GM18907 (cell line): ENCODE measurements around the gene LANCL3.
"Not testable (repeated sequence)": the region's sequence is repeated elsewhere in the genome, so short reads cannot be mapped to it uniquely, and the experiment has no call there.

Experiments used
- ATAC-seq: cut with Tn5 transposase; IDR thresholded peaks from one replicate; pipeline ENCODE4 v1.9.1; 2021; ENCODE audit warnings: mild to moderate bottlenecking, moderate library complexity; ENCODE audit not compliant: unreplicated experiment

Gene LANCL3

DNA sequence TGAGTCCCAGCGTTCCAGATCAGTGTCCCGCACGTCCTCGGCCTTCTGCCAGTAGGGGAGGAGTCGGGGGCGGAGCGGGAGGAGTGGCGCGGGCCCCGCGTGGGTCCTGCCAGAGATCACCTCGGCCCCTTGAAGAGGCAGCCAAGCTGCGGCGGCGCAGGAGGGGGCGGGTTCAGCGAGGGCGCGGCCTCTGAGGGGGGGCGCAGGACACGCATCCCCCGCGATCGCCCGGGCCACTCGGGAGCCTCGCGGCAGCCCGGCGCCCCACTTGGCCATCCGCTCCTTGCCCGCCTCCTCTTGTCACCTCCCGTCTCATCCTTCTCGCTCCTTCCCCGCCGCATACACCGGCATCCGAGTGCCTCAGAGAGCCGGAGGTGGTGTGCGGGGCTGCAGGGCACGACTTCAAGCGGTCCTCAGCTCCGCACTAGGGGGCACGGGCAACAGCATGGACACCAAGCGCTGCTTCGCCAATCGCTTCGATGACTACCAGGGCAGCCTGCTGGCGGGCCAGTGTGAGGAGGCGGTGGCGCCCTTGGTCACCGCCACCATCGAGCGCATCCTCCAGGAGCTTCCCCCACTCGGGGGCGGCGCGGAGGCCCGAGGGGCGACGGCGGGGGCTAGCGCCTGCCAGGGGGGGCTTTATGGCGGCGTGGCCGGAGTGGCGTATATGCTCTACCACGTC lies at the start of gene LANCL3:
Gene LANCL3 (plus strand): TSS at position 236 of the 682 bp plus-strand sequence. CDS start 210 bp downstream, at position 446.
- ATAC-seq, result not testable (repeated sequence)

- ATAC-seq, result not testable (repeated sequence)
These were observed 47.8 kb upstream of the LANCL3 start for GRCh38 chrX:37523673-37524072.

GRCh38 chrX:37541991-37542390 lies 29.5 kb upstream of the LANCL3 start:
- no peak for ATAC-seq

GRCh38 chrX:37542791-37543190 lies 28.7 kb upstream of the LANCL3 start:
- no peak for ATAC-seq

DNA sequence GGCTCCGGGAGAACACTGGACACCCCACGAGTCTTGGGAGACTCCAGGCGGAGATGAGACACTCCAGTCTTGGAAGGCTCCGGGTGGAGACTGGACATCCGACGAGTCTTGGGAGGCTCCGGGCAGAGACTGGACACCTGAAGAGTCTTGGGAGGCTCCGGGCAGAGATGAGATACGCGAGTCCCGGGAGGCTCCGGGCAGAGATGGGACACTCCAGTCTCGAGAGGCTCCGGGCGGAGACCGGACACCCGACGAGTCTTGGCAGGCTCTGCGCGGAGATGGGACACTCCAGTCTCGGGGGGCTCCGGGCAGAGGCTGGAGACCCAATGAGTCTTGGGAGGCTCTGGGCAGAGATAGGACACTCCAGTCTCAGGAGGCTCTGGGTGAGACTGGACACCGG lies 28.1 kb upstream of the LANCL3 start:
- ATAC-seq, result no peak

- ATAC-seq, result not testable (repeated sequence)
These were observed 26.9 kb upstream of the LANCL3 start for GRCh38 chrX:37544531-37544930.

DNA sequence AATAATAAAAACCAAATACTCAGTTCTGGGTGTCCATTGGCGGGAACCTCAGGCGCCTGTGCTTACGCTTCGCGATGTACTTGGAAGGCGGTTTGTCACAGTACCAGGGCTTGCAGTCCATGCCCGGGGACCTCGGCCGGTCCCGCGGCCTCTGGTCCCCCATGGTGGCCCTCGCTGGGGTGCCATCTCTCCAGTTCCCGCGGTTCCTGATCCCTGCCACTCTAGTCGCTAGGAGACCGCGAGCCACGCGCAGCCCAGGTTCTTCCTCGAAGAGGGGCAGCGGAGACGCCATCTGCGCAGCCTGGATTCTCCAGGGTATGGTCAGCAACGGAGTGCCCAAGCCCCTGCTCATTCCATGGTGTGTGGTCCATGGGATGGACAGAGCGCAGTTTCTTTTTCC lies 26.4 kb upstream of the LANCL3 start:
- ATAC-seq, result no peak

- not testable (repeated sequence) for ATAC-seq
These were observed 21.8 kb upstream of the LANCL3 start for GRCh38 chrX:37549619-37550018.

DNA sequence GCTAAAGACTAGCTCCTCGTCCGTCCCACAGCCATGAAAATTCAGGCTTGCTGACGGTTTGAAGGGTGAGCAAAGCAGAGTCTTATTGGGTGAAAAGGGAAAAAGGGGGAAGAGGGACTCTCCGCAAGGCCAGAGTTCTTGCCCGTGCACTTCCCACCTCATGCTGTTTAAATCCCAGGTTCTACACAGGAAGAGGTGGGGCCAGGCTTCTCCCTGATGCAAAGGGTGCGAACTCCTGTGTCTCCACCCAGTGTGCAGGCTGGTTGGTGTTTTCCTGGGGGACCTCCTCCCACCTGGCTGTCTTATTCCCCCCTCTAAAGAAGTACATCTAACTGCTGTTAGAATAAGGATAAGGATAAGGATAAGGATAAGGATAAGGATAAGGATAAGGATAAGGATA lies 18.0 kb upstream of the LANCL3 start:
- no peak for ATAC-seq

GRCh38 chrX:37565254-37565653 lies 6.2 kb upstream of the LANCL3 start:
- ATAC-seq, result not testable (repeated sequence)

DNA sequence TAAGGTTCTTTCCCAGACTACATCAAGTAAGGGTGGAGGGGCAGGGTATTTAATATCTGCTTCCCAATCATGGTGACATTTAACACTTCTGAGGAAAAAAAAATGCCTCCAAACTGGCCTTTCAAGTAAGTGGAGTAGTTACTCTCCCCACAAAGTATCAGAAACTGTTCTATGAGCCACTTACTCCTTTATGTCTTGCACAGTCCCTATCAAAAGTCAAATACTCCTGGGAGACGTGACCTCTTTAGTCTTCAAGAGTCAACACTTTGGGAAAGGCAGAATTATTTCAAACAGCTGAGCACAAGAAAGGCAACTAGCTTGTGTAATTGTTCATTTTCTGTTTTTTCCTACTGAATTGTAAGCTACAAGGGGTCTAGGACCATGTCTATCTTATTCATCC lies 1.1 kb upstream of the LANCL3 start:
- ATAC-seq, result not testable (repeated sequence)

DNA sequence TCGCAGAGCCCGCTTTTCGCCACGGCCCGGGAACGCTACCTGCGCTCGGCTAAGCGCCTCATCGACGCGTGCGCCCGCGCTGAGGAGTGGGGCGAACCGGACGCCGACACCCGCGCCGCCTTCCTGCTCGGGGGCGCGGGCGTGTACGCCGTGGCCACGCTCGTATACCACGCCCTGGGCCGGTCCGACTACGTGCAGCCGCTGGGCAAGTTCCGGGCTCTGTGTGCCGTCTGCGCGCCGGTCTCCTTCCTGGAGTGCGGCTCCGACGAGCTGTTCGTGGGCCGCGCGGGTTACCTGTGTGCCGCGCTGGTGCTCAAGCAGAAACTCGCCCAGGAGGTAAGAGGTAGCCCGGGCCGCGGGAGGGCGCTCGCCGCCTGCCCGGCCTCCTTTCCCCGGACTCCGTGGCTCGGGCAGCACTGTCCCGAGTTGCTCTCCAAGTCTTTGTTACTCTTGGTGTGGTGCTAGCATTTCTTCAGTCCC lies 687 bp downstream of the LANCL3 start:
- not testable (repeated sequence) for ATAC-seq

DNA sequence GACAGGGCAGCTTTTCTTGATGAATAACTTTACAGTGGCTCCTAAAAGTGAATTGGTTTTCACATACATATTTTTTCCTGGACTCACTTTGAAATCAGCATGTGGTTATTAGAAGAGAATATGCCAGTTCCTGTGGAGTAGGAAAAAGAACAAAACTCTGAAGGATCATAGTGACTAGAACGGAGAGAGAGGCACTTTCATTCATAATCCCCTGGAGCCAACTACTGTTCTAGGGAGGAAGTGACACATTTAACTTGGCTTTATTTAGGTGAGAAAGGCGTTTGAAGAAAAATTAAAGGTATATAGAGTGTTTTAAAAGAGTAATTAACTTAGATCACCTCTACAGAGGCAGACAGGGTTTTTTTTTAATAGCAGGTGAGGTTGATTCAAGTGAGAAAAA lies 1.7 kb downstream of the LANCL3 start:
- ATAC-seq, result not testable (repeated sequence)

- no peak for ATAC-seq
These were observed 6.6 kb downstream of the LANCL3 start for GRCh38 chrX:37578045-37578444.

- no peak for ATAC-seq
These were observed 8.6 kb downstream of the LANCL3 start for GRCh38 chrX:37580080-37580479.

DNA sequence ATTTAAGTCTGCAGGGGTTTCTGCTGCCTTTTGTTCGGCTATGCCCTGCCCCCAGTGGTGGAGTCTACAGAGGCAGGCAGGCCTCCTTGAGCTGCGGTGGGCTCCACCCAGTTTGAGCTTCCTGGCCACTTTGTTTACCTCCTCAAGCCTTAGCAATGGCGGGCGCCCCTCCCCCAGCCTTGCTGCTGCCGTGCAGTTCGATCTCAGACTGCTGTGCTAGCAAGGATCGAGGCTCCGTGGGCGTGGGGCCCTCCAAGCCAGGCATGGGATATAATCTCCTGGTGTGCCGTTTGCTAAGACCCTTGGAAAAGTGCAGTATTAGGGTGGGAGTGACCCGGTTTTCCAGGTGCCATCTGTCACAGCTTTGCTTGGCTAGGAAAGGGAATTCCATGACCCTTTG lies 15.9 kb downstream of the LANCL3 start:
- ATAC-seq, result not testable (repeated sequence)

DNA sequence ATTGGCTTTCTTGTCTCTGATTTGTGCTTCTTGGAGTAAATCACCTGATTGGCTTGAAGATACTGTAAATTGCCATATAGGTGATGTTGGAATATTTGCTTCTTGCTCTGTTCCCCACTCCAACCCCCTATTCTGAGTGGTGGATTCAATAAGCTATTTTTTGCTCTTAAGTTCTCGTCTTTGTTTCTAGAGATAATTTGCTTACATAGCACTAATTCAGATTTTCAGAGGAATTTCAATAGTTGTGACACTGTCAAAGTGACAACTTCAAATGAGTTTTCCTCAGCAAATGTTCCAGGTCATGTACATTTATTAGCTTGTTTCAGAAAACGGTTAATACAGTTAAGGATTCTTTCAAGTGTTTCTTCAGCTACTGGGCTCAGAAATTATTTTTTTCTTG lies 18.6 kb downstream of the LANCL3 start:
- no peak for ATAC-seq

DNA sequence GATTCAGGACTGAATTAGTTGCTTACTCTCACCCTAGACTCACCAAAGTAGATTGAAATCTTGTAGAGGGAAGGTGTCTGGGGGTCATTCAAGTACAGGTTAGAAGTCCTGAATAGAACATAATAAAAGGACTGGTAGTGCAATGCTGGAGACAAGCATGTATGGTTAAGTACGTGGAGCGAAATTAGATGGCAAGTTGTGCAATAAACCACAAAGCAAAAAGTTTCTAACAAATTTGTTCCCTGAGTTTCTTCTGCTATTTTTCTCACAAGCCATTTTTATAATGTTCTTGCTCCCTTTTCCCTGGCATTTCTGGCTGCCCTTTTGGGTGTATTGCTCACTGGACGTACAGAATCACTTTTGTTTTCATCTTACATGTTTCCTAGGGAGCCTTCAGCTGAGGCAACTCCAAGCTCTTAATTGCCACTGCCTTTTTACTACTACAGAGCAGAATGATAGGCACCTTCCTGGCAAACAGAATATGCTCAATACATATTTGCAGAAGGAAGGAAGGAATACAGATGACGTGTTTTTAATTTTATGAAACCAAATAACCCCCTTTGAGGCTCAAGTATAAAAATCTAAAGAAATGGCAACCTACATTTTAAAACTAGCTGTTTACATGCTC lies 23.4 kb downstream of the LANCL3 start:
- no peak for ATAC-seq

DNA sequence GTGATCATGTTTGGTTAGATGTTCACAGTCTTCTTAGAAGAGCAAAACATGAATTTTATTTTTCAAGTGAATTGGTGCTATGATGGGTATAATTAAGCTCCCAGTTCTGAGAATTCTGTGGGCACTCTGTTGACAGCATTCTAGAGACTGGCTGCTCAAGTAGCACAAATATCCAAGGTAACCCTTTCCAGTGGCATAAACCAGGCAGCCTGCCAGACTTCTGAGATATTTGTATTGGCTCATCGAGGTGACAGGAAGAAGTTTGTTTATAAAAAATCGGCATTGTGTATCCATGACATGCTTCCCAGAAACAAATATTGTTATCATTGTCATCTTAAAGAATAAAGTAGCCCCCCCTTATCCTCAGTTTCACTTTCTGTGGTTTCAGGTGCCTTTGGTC lies 28.3 kb downstream of the LANCL3 start:
- ATAC-seq, result no peak

GRCh38 chrX:37603938-37604409 lies 32.5 kb downstream of the LANCL3 start:
- ATAC-seq, result no peak

GRCh38 chrX:37607243-37607642 lies 35.8 kb downstream of the LANCL3 start:
- ATAC-seq, result no peak

GRCh38 chrX:37608156-37608555 lies 36.7 kb downstream of the LANCL3 start:
- ATAC-seq, result no peak
